ENCODE measurements around the gene METTL8.
"Not testable (repeated sequence)": the region's sequence is repeated elsewhere in the genome, so short reads cannot be mapped to it uniquely, and the experiment has no call there.

Gene METTL8

GRCh38 chr2:171401947-171402346, 31.8 kb downstream of the METTL8 start:
- DNase-seq (ENCODE audit: low read depth in 2 of 2) = no peak

DNA sequence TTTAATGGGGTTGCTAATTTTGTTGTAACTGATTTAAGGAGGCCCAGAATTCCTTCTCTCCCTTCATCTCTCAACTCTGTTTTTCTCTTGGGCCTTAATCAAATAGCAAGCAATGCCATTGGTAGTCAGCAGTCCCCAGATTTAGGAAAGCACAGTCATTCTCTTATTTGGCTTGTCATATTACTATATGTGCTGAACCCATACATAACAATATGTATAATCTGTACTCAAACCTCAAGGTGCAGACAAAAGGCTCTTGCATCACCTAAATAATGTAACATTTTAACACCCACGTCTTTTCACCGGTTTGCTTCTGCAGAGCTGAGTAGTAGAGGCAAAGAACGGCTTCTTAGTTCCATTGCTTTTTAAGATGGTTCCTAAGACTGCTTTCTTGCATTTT, 33.4 kb downstream of the METTL8 start:
- no peak for DNase-seq (ENCODE audit: low read depth in 2 of 2)

DNA sequence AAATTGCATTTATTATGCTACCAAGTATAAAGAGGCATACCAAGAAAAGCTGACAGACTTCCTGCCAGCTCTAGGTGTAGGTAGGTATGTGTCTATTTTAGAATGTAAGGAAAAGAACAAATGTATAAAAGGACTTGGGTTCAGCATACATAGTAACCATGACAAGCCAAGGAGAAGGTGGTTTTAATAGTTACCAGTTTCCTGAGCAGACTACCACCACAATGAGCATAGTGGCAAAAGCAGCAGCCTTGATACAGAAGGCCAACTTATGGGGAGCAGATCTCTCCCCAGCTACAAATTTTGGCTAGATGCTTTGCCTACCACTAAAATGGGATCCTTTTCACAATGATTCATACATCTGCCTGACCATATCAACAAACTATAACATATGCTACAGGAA, 34.5 kb downstream of the METTL8 start:
- no peak for DNase-seq (ENCODE audit: low read depth in 2 of 2)

GRCh38 chr2:171394164-171394740, 39.5 kb downstream of the METTL8 start:
- DNase-seq (ENCODE audit: low read depth in 2 of 2) = no peak

- DNase-seq (ENCODE audit: low read depth in 2 of 2) = no peak
These were observed 40.3 kb downstream of the METTL8 start for GRCh38 chr2:171393487-171393886.

GRCh38 chr2:171391532-171391931, 42.3 kb downstream of the METTL8 start:
- no peak for DNase-seq (ENCODE audit: low read depth in 2 of 2)

GRCh38 chr2:171390941-171391516, 42.8 kb downstream of the METTL8 start:
- DNase-seq (ENCODE audit: low read depth in 2 of 2) = no peak

GRCh38 chr2:171389780-171390179, 44.0 kb downstream of the METTL8 start:
- no peak for DNase-seq (ENCODE audit: low read depth in 2 of 2)

DNA sequence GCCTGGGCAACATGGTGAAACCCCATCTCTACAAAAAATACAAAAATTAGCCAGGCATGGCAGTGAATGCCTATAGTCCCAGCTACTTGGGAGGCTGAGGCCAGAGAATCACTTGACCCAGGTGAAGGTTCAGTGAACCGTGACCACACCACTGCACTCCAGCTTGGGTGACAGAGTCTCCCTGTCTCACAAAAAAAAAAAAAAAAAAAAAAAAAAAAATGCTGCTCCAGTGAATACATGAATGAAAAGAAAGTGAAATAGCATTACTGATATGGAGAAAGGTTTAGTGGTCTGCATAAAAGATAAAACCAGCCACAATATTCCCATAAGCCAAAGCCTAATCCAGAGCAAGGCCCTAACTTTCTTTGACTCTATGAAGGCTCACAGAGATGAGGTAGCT, 44.5 kb downstream of the METTL8 start:
- no peak for DNase-seq (ENCODE audit: low read depth in 2 of 2)

DNA sequence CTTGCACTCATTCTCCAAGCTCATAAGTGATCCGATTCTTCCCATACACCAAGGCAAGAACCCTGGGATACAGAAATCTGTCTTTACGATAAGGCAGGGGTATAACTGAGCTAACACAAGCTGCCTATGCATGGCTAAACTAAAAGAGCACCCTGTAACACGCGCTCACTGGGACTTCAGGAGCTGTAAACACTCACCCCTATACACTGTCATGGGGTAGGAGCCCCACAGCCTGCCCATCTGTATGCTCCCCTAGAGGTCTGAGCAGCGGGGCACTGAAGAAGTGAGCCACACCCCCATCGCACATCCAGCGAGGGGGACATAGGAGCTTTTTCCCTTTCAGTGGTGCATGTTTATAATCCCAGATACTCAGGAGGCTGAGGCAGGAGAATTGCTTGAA, 46.7 kb downstream of the METTL8 start:
- DNase-seq (ENCODE audit: low read depth in 2 of 2) = no peak

- no peak for DNase-seq (ENCODE audit: low read depth in 2 of 2)
These were observed 47.2 kb downstream of the METTL8 start for GRCh38 chr2:171386627-171387026.

- no peak for DNase-seq (ENCODE audit: low read depth in 2 of 2)
These were observed 50.7 kb downstream of the METTL8 start for GRCh38 chr2:171383134-171383533.

- DNase-seq (ENCODE audit: low read depth in 2 of 2) = not testable (repeated sequence)
These were observed 51.6 kb downstream of the METTL8 start for GRCh38 chr2:171382175-171382574.

GRCh38 chr2:171377852-171378251, 55.9 kb downstream of the METTL8 start:
- not testable (repeated sequence) for DNase-seq (ENCODE audit: low read depth in 2 of 2)

- no peak for DNase-seq (ENCODE audit: low read depth in 2 of 2)
These were observed 66.1 kb downstream of the METTL8 start for GRCh38 chr2:171367692-171368091.

DNA sequence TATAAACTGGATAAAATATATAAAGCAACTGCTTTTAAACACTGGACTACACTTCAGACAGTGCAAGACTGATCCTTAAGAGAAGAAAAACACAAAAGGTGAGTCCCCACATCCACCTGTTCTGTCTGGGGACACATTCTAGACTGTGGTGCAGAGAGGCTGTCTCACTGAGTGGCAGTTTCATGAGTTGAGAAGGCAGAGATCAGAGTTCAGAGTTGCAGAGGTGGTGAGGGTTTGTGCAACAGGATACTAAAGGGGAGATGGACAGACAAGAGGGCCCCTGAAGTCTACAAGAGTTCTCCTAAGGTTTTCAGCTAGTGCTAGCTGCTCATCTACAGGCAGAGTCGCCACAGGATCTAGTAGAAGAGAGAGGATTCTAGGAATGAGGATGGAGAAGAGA, 68.0 kb downstream of the METTL8 start:
- DNase-seq (ENCODE audit: low read depth in 2 of 2) = no peak

DNA sequence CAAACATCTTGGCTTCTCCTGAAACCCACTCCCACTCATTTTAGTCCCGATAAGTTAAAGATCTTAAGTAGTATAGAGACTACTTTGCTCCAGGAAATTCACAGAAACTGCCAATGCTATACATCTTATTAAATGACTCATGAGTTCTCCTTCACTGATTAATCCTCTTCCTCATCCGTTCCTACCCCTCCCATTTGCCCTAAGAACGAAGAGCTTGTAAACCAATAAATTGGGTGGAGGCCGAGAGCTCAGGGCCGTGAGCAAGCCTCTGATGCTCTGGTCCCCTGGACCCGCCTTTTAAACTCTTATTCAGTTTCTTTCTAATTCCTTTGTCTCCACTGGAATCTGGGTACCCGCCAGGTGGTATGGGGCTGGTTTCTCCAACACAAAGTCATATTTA, 68.6 kb downstream of the METTL8 start:
- DNase-seq (ENCODE audit: low read depth in 2 of 2) = no peak

- DNase-seq (ENCODE audit: low read depth in 2 of 2) = no peak
These were observed 71.4 kb downstream of the METTL8 start for GRCh38 chr2:171362396-171362795.

- no peak for DNase-seq (ENCODE audit: low read depth in 2 of 2)
These were observed 72.9 kb downstream of the METTL8 start for GRCh38 chr2:171360905-171361304.

- not testable (repeated sequence) for DNase-seq (ENCODE audit: low read depth in 2 of 2)
These were observed 80.0 kb downstream of the METTL8 start for GRCh38 chr2:171353746-171354145.

DNA sequence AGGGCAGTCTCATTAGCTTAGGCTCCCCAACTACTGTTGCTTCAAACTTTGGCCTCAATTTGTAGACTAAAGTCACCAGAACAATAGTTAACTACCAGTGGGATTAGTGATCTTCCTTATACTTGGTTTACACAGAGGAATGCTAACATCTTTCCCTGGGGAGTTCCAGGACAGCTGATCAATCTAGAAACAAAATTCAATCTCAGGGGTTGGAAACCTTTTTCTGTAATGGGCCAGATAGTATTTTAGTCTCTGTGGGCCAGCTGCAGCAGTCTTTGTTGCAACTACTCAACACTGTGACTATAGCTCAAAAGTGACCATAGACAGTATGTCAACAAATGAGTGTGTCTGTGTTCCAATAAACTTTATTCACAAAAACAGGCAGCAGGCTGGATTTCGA, 85.7 kb downstream of the METTL8 start:
- DNase-seq (ENCODE audit: low read depth in 2 of 2) = no peak

GRCh38 chr2:171347591-171348032, 86.2 kb downstream of the METTL8 start:
- DNase-seq (ENCODE audit: low read depth in 2 of 2) = no peak

DNA sequence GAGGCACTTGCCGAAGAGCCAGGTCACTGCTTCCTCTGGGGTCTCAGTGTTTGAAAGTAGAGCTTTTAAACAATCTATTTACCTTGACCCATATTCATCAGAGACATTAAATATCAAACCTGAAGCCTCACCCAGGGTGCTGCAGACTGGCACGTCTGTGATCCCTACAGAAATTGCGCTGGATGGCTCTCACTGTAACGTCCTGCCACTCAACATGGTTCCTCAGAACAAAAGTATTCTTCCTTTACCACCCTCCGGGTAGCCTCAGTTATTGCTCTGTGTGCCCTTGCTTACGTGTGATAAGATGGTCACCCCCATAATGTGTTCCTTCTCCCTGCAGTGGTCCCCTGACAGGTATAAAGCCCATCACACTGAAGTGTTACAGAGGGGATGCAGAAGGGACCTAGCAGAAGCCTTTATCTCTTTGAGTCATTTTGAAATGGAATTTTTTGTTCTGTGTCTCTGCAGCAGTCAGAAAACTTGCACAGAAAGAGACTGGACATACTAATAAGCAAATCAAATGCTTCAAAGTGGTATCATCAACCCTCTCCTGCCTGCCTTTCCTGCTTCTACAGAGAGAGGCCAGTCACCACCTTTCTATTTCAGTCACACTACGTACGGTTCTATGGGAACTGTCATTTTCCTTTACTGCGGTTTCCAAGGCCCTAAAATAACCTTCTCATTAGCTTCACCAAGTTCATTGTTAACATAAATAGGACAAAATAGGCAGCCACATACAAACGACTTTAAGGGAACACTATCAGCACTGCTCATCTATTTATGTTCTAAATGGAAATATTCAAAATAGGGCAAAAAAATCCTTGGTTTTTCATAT, 86.8 kb downstream of the METTL8 start:
- no peak for DNase-seq (ENCODE audit: low read depth in 2 of 2)
